Chondrocyte (in vitro differentiated cells): ENCODE data around the gene TRIM8. TPM values are rescaled to one million over a fixed set of nuclear protein-coding genes. Genes with fewer than 3 reads are reported as not detected.

Source experiments
- DNase-seq: peaks from one replicate; pipeline ENCODE4 v3.0.0; 2021; ENCODE audit warnings: mixed read lengths, low spot score
- H3K27ac Mint-ChIP-seq: one replicate; pipeline ENCODE4 v1.8.0; 2021; ENCODE audit warnings: mild to moderate bottlenecking, moderate library complexity, mixed read lengths; ENCODE audit not compliant: unreplicated experiment
- H3K27me3 Mint-ChIP-seq: 2 replicates; pipeline ENCODE4 v1.8.0; 2021; ENCODE audit warnings: low read depth, mixed read lengths
- H3K36me3 Mint-ChIP-seq: 2 replicates; pipeline ENCODE4 v1.8.0; 2021; ENCODE audit warnings: low read depth, mixed read lengths
- H3K4me1 Mint-ChIP-seq: 2 replicates; pipeline ENCODE4 v1.8.0; 2021; ENCODE audit warnings: low read depth, mild to moderate bottlenecking, mixed read lengths
- H3K4me3 Mint-ChIP-seq: one replicate; pipeline ENCODE4 v1.8.0; 2021; ENCODE audit warnings: mild to moderate bottlenecking, moderate library complexity, mixed read lengths; ENCODE audit not compliant: unreplicated experiment
- H3K9me3 Mint-ChIP-seq: 2 replicates; pipeline ENCODE4 v1.8.0; 2021; ENCODE audit warnings: low read depth, mixed read lengths
- total RNA-seq: library from RNA; stranded (reverse); gene quantifications from 3 replicates; pipeline ENCODE4 v1.2.1, GENCODE V29; 2021
- TF ChIP-seq, protein P1 (sequence below): fragments of 200-600 bp; sonication (generic); IDR thresholded peaks from 2 replicates; pipeline ENCODE4 v1.5.0; 2021; ENCODE audit warnings: antibody characterized with exemption, mild to moderate bottlenecking, moderate library complexity

The TRIM8 gene
- total RNA-seq, 1 donor from 2014 or later, result 66.8 TPM

DNA sequence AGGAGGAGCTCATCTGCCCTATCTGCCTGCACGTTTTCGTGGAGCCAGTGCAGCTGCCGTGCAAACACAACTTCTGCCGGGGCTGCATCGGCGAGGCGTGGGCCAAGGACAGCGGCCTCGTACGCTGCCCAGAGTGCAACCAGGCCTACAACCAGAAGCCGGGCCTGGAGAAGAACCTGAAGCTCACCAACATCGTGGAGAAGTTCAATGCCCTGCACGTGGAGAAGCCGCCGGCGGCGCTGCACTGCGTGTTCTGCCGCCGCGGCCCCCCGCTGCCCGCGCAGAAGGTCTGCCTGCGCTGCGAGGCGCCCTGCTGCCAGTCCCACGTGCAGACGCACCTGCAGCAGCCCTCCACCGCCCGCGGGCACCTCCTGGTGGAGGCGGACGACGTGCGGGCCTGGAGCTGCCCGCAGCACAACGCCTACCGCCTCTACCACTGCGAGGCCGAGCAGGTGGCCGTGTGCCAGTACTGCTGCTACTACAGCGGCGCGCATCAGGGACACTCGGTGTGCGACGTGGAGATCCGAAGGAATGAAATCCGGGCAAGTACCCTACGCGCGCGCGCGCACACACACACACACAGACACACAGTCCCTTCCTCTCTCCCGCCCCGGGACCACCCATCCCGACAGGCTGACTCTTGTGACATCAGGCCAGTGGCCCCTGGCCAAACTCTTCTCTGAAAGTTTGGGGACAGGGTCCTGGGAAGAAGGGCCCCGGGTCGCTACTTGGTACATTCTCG lies 538 bp downstream of the TRIM8 start:
- Mint-ChIP-seq H3K27ac (peak overlapping the region; percentile 99), H3K4me1 (peaks cover 47% of the 10 kb centered on the region), H3K36me3 (peaks cover 2% of the 10 kb centered on the region), H3K27me3 (no peaks in the 10 kb centered on the region), H3K4me3 (peak overlapping the region; percentile 96), H3K9me3 (no peaks in the 10 kb centered on the region)
- TF ChIP-seq, protein P1, sequence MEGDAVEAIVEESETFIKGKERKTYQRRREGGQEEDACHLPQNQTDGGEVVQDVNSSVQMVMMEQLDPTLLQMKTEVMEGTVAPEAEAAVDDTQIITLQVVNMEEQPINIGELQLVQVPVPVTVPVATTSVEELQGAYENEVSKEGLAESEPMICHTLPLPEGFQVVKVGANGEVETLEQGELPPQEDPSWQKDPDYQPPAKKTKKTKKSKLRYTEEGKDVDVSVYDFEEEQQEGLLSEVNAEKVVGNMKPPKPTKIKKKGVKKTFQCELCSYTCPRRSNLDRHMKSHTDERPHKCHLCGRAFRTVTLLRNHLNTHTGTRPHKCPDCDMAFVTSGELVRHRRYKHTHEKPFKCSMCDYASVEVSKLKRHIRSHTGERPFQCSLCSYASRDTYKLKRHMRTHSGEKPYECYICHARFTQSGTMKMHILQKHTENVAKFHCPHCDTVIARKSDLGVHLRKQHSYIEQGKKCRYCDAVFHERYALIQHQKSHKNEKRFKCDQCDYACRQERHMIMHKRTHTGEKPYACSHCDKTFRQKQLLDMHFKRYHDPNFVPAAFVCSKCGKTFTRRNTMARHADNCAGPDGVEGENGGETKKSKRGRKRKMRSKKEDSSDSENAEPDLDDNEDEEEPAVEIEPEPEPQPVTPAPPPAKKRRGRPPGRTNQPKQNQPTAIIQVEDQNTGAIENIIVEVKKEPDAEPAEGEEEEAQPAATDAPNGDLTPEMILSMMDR, result peak; percentile 78
- peak; percentile 97 for DNase-seq

- H3K4me3 Mint-ChIP-seq, result peak overlapping the region; percentile 96
- peak overlapping the region; percentile 99 for H3K27ac Mint-ChIP-seq
- no peaks in the 10 kb centered on the region for H3K9me3 Mint-ChIP-seq
- no peaks in the 10 kb centered on the region for H3K27me3 Mint-ChIP-seq
- H3K36me3 Mint-ChIP-seq, result peaks cover 2% of the 10 kb centered on the region
- DNase-seq, result no peak
- TF ChIP-seq, protein P1, result no peak
- peaks cover 51% of the 10 kb centered on the region for H3K4me1 Mint-ChIP-seq
Observed at GRCh38 chr10:102645388-102645740, 1.1 kb downstream of the TRIM8 start.

DNA sequence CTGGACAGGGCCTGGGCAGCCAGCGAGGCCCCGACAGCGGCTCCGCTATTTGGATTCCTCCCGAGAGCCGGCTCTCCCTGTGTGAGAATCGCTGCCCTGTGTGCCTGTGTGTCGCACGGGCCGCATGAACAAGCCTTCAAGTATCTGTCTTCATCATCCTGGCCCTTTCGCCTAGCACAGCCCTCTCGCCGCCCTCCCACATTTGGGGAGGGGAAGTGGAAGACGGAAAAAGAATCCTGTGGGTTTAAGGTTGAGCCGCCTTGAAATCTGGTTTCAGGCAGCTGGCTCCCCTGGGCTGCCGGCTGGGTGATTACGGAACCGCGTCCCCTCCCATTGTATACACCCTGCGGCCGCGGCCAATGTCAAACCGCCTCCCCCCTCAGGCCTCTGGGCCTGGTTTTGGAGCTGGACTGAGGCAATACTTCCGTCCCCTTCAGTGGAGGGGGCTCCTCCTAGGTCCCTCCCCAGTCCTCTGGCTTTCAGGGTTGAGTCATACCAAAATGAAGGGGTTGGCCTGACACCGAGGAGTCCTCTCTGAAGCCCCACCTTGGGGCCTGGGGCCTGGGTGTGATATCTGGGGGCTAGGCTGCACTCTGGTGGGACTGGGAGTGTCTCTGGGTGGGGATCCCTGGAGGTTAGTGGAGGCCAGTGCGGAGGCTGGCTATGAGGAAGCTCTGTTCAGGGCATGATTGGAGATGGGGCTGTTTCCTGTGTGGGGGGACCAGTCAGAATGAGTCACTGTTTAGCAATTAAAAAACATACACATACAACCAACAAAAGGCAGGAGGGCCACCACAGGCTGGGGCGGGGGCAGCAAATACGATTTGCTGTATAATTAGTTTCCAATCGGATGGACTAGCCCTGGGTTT lies 1.7 kb downstream of the TRIM8 start:
- DNase-seq, result peak; percentile 94
- Mint-ChIP-seq H3K9me3 (no peaks in the 10 kb centered on the region), H3K27me3 (no peaks in the 10 kb centered on the region), H3K4me1 (peaks cover 56% of the 10 kb centered on the region), H3K27ac (peak overlapping the region; percentile 99), H3K36me3 (peaks cover 2% of the 10 kb centered on the region), H3K4me3 (peak overlapping the region; percentile 96)
- TF ChIP-seq, protein P1, result no peak

DNA sequence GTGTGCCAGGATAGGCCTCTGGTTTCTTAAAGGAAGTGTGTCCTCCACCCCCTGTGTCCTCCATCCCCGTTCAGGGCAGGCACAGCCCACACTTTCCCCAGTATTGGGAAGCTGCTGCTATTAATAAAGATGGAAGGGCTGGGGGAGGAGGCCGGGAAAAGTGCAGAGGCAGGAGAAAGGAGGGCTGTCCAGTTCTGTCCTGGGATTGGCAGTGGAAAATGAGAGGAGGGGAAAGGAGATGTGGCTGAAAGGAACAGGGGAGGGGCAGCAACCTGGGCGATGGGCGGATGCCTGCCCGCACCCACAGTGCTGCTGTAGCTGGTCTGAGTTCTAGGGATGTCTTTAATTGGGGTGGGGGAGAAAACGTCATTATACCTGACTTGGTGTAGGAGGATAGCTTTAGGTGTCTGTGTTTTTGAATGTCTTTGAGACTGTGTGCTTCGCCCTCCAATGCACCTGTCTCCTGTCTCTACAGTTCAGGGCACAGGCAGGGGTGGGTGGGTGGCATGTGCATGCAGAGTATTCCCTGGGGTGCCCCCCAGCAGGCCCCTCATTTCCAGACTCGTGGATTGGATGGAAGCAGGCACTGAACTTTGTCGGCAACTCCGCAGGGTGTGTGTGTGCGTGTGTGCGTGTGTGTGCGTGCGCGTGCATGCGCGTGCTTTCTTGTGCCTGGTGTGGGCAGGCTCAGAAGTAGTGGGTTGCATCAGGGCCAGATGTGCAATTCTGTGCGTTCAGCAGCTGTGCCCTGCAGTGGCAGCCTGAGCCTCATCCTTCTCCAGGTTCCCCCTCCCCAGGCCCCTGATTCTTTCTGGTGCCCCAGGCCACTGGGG lies 2.5 kb downstream of the TRIM8 start:
- Mint-ChIP-seq H3K27me3 (no peaks in the 10 kb centered on the region), H3K9me3 (no peaks in the 10 kb centered on the region), H3K36me3 (peaks cover 2% of the 10 kb centered on the region), H3K27ac (peak overlapping the region; percentile 99), H3K4me3 (peak overlapping the region; percentile 96), H3K4me1 (peaks cover 52% of the 10 kb centered on the region)
- TF ChIP-seq, protein P1, result no peak
- DNase-seq, result peak; percentile 56
